HEK293 (cell line): ENCODE data around the gene DUSP23.

Source experiments
- CTCF ChIA-PET: fragments of 350-600 bp; formaldehyde crosslinking; extraction: SDS; loops from one replicate; lab custom pipeline; 2021; ENCODE audit warnings: antibody characterized with exemption; lab: Yijun Ruan, JAX
- POLR2A ChIA-PET: fragments of 300-600 bp; formaldehyde crosslinking; extraction: SDS; loops from one replicate; lab custom pipeline; 2020; ENCODE audit warnings: antibody characterized with exemption, inconsistent platforms; lab: Yijun Ruan, JAX
- H3K27ac ChIP-seq: fragments of 200-500 bp; sonication (Bioruptor generic); 2 replicates; pipeline ENCODE4 v1.5.1; 2014; ENCODE audit warnings: low read depth, low read length, control low read depth, inconsistent platforms; ENCODE audit errors: extremely low read depth
- H3K36me3 ChIP-seq, 2 experiments: fragments of 200-500 bp in 1 of 2; sonication (Bioruptor generic) in 1 of 2; 1 replicate in 1 of 2; 2 replicates in 1 of 2; pipeline ENCODE4 v1.5.1; 2014 to 2017; ENCODE audit warnings: inconsistent platforms in 2 of 2, low read length in 2 of 2; ENCODE audit not compliant: control insufficient read depth in 2 of 2, insufficient read depth in 1 of 2
- H3K4me1 ChIP-seq: fragments of 200-500 bp; sonication (Bioruptor generic); 2 replicates; pipeline ENCODE4 v1.5.1; 2014; ENCODE audit warnings: mild to moderate bottlenecking, low read length, inconsistent platforms; ENCODE audit not compliant: control insufficient read depth, insufficient read depth
- H3K4me3 ChIP-seq: 2 replicates; pipeline ENCODE4 v1.5.1; 2011; ENCODE audit warnings: low read depth, mild to moderate bottlenecking, control low read depth, low read length, moderate library complexity
- H3K9me3 ChIP-seq: fragments of 200-500 bp; sonication (Bioruptor generic); 2 replicates; pipeline ENCODE4 v1.5.1; 2014; ENCODE audit warnings: low read depth, low read length, inconsistent platforms; ENCODE audit not compliant: control insufficient read depth, insufficient read depth
- KLF1 ChIP-seq: fragments of 450-650 bp; formaldehyde crosslinking; IDR thresholded peaks from 2 replicates; pipeline ENCODE4 v1.5.1; 2016; ENCODE audit warnings: missing biosample characterization, missing genetic modification characterization
- RBAK ChIP-seq: fragments of 450-650 bp; formaldehyde crosslinking; IDR thresholded peaks from 2 replicates; pipeline ENCODE4 v1.5.1; 2016; ENCODE audit warnings: missing biosample characterization, missing genetic modification characterization
- SCRT1 ChIP-seq: fragments of 450-650 bp; formaldehyde crosslinking; IDR thresholded peaks from 2 replicates; pipeline ENCODE4 v1.5.1; 2016; ENCODE audit warnings: missing biosample characterization, missing genetic modification characterization, borderline replicate concordance
- SETDB1 ChIP-seq: IDR thresholded peaks from one replicate; pipeline ENCODE4 v1.6.1; 2017; ENCODE audit warnings: mild to moderate bottlenecking, low read length, moderate library complexity, mixed read lengths; ENCODE audit not compliant: insufficient read length
- TSHZ1 ChIP-seq: fragments of 450-650 bp; formaldehyde crosslinking; IDR thresholded peaks from 2 replicates; pipeline ENCODE4 v1.5.1; 2016; ENCODE audit warnings: missing biosample characterization, missing genetic modification characterization, borderline replicate concordance
- ZBTB21 ChIP-seq: fragments of 450-650 bp; formaldehyde crosslinking; IDR thresholded peaks from 2 replicates; pipeline ENCODE4 v1.5.1; 2017; ENCODE audit warnings: missing biosample characterization, missing genetic modification characterization
- ZBTB7A ChIP-seq: fragments of 450-650 bp; formaldehyde crosslinking; IDR thresholded peaks from 2 replicates; pipeline ENCODE4 v1.5.1; 2016; ENCODE audit warnings: low read depth, missing biosample characterization, missing genetic modification characterization
- ZFP41 ChIP-seq: fragments of 450-650 bp; formaldehyde crosslinking; IDR thresholded peaks from 2 replicates; pipeline ENCODE4 v1.5.1; 2016; ENCODE audit warnings: missing biosample characterization, missing genetic modification characterization, borderline replicate concordance
- ZNF121 ChIP-seq: fragments of 450-650 bp; formaldehyde crosslinking; IDR thresholded peaks from 2 replicates; pipeline ENCODE4 v1.5.1; 2016; ENCODE audit warnings: missing biosample characterization, missing genetic modification characterization
- ZNF23 ChIP-seq: fragments of 450-650 bp; formaldehyde crosslinking; IDR thresholded peaks from 2 replicates; pipeline ENCODE4 v1.5.1; 2016; ENCODE audit warnings: missing biosample characterization, missing genetic modification characterization, borderline replicate concordance
- ZNF266 ChIP-seq: fragments of 450-650 bp; formaldehyde crosslinking; IDR thresholded peaks from 2 replicates; pipeline ENCODE4 v1.5.1; 2016; ENCODE audit warnings: missing biosample characterization, missing genetic modification characterization, low read depth
- ZNF366 ChIP-seq: fragments of 450-650 bp; formaldehyde crosslinking; conservative IDR thresholded peaks from 2 replicates; pipeline ENCODE4 v1.5.1; 2016; ENCODE audit warnings: missing biosample characterization, missing genetic modification characterization
- ZNF585B ChIP-seq: fragments of 450-650 bp; formaldehyde crosslinking; IDR thresholded peaks from 2 replicates; pipeline ENCODE4 v1.5.1; 2016; ENCODE audit warnings: missing biosample characterization, missing genetic modification characterization
- ZNF629 ChIP-seq: fragments of 450-650 bp; formaldehyde crosslinking; IDR thresholded peaks from 2 replicates; pipeline ENCODE4 v1.5.1; 2017; ENCODE audit warnings: missing biosample characterization, missing genetic modification characterization
- ZNF664 ChIP-seq: fragments of 450-650 bp; formaldehyde crosslinking; IDR thresholded peaks from 2 replicates; pipeline ENCODE4 v1.5.1; 2016; ENCODE audit warnings: missing biosample characterization, missing genetic modification characterization
- ZNF785 ChIP-seq: fragments of 450-650 bp; formaldehyde crosslinking; IDR thresholded peaks from 2 replicates; pipeline ENCODE4 v1.5.1; 2016; ENCODE audit warnings: missing biosample characterization, missing genetic modification characterization
- ZNF843 ChIP-seq: fragments of 450-650 bp; formaldehyde crosslinking; IDR thresholded peaks from 2 replicates; pipeline ENCODE4 v1.5.1; 2016; ENCODE audit warnings: missing biosample characterization, missing genetic modification characterization
- ZSCAN16 ChIP-seq: fragments of 450-650 bp; formaldehyde crosslinking; IDR thresholded peaks from 2 replicates; pipeline ENCODE4 v1.5.1; 2016; ENCODE audit warnings: missing biosample characterization, missing genetic modification characterization
- TF ChIP-seq, protein P1 (sequence below): fragments of 450-650 bp; formaldehyde crosslinking; IDR thresholded peaks from 2 replicates; pipeline ENCODE4 v1.5.1; 2016; ENCODE audit warnings: missing biosample characterization, missing genetic modification characterization, low read depth
- TF ChIP-seq, protein P2 (sequence below): fragments of 450-650 bp; formaldehyde crosslinking; IDR thresholded peaks from 2 replicates; pipeline ENCODE4 v1.5.1; 2016; ENCODE audit warnings: missing biosample characterization, missing genetic modification characterization

DUSP23 gene

GRCh38 chr1:159751031-159751430, 29.7 kb upstream of the DUSP23 start:
- H3K36me3 ChIP-seq: no peaks in the 10 kb centered on the region
- CTCF ChIA-PET: interaction anchor here (0.5 to 0.6 kb wide), 2 partner anchors 619 to 675 kb away, joined by 3 read pairs; partner anchors contain the start of gene AIM2
- no peaks in the 10 kb centered on the region for H3K9me3 ChIP-seq
- H3K27ac ChIP-seq: no peak overlapping the region
- no peak overlapping the region for H3K4me3 ChIP-seq
- no peak for TF ChIP-seq ZNF121 (tag by site-specific recombination)
- TF ChIP-seq ZNF629 (tag by site-specific recombination): peak; percentile 37; the same call in 1 of the 2 replicates
- TF ChIP-seq ZBTB7A (tag by site-specific recombination): no peak
- TF ChIP-seq TSHZ1 (tag by site-specific recombination): no peak
- TF ChIP-seq ZBTB21 (tag by site-specific recombination): peak; percentile 66
- no peak for TF ChIP-seq RBAK (tag by site-specific recombination)
- TF ChIP-seq ZNF785 (tag by site-specific recombination): no peak
- TF ChIP-seq SCRT1 (tag by site-specific recombination): no peak
- TF ChIP-seq KLF1 (tag by site-specific recombination): no peak
- no peak for TF ChIP-seq ZNF843 (tag by site-specific recombination)
- TF ChIP-seq ZNF266 (tag by site-specific recombination): no peak
- no peak for TF ChIP-seq ZNF366 (tag by site-specific recombination)
- TF ChIP-seq, protein P1, sequence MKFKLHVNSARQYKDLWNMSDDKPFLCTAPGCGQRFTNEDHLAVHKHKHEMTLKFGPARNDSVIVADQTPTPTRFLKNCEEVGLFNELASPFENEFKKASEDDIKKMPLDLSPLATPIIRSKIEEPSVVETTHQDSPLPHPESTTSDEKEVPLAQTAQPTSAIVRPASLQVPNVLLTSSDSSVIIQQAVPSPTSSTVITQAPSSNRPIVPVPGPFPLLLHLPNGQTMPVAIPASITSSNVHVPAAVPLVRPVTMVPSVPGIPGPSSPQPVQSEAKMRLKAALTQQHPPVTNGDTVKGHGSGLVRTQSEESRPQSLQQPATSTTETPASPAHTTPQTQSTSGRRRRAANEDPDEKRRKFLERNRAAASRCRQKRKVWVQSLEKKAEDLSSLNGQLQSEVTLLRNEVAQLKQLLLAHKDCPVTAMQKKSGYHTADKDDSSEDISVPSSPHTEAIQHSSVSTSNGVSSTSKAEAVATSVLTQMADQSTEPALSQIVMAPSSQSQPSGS (tag by site-specific recombination): peak; percentile 71
- no peak for TF ChIP-seq ZNF585B
- TF ChIP-seq, all 188 proteins: peak for 3
- H3K4me1 ChIP-seq: no peaks in the 10 kb centered on the region
- POLR2A ChIA-PET: no interaction called here

DNA sequence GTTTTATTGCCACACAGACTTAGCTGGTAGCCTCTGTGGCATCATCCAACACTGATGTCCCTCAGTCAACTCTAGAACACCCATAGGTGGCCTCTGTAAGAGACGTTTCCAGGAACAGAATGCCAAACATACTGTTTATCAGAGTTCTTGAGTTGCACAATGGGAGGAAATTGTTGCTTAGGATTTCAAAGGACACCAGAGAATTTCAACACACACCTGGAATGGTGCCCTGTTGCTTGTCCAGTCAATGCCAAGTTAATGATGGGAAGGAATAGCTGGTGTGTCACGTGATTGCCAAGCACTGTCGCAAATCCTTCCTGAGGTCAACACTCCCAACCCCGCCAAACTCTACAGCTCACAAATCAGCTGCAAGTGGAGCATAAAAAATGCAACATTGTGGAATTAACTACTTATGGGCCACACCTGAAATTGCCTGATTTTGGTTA, 28.6 kb upstream of the DUSP23 start:
- POLR2A ChIA-PET: no interaction called here
- no peaks in the 10 kb centered on the region for H3K9me3 ChIP-seq
- CTCF ChIA-PET: interaction anchor here (0.7 to 1.2 kb wide), 2 partner anchors 46 to 255 kb away, joined by 3 read pairs; no protein-coding TSS in a partner anchor

GRCh38 chr1:159753386-159753785, 27.4 kb upstream of the DUSP23 start:
- H3K36me3 ChIP-seq: no peaks in the 10 kb centered on the region
- H3K4me1 ChIP-seq: no peaks in the 10 kb centered on the region
- H3K27ac ChIP-seq: no peak overlapping the region
- POLR2A ChIA-PET: no interaction called here
- no peak overlapping the region for H3K4me3 ChIP-seq
- CTCF ChIA-PET: no interaction called here
- TF ChIP-seq ZSCAN16 (tag by site-specific recombination) (no peak), ZNF664 (tag by site-specific recombination) (no peak), ZNF23 (no peak)
- H3K9me3 ChIP-seq: no peaks in the 10 kb centered on the region

More for the DNA sequence above, 28.6 kb upstream of the DUSP23 start:
- TF ChIP-seq SETDB1: no peak
- TF ChIP-seq ZFP41 (tag by site-specific recombination): no peak
- TF ChIP-seq, protein P2, sequence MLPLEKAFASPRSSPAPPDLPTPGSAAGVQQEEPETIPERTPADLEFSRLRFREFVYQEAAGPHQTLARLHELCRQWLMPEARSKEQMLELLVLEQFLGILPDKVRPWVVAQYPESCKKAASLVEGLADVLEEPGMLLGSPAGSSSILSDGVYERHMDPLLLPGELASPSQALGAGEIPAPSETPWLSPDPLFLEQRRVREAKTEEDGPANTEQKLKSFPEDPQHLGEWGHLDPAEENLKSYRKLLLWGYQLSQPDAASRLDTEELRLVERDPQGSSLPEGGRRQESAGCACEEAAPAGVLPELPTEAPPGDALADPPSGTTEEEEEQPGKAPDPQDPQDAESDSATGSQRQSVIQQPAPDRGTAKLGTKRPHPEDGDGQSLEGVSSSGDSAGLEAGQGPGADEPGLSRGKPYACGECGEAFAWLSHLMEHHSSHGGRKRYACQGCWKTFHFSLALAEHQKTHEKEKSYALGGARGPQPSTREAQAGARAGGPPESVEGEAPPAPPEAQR (tag by site-specific recombination): no peak
- H3K27ac ChIP-seq: no peak overlapping the region
- no peaks in the 10 kb centered on the region for H3K36me3 ChIP-seq
- no peak overlapping the region for H3K4me3 ChIP-seq
- H3K4me1 ChIP-seq: no peaks in the 10 kb centered on the region
